ENCODE measurements around the gene TAMALIN.

- TF ChIP-seq EZH2 (IDR thresholded peaks at IDR 0.05) (no peak), POLR2AphosphoS5 (IDR thresholded peaks at IDR 0.05; ENCODE audit: borderline replicate concordance, low read depth, low read length) (no peak), FOXP2 (optimal IDR thresholded peaks at IDR 0.05; ENCODE audit: control extremely low read depth, extremely low read length, insufficient read depth) (no peak)
These were observed 46.3 kb upstream of the TAMALIN start for GRCh38 chr12:51960488-51960887.
